PC-3 (cell line): ENCODE measurements around the gene FLT1. TPM values are rescaled to one million over a fixed set of nuclear protein-coding genes. Genes with fewer than 3 reads are reported as not detected.

ENCODE experiments used
- ATAC-seq: fragments of 200-7000 bp; cut with Tn5 transposase; 2 replicates; pipeline ENCODE4 v1.9.1; 2020; ENCODE audit warnings: mild to moderate bottlenecking, moderate library complexity
- BruUV-seq: library from RNA; stranded (reverse); fragments of 400-500 nt; replicated peaks from 2 replicates; lab custom pipeline; 2021; lab: Mats Ljungman, UMichigan
- CTCF ChIA-PET: fragments of 300-600 bp; sonication (Branson Sonifier 250); formaldehyde crosslinking; loops from one replicate; lab custom pipeline; 2022; ENCODE audit warnings: antibody characterized with exemption; lab: Charles Lee
- POLR2A ChIA-PET: fragments of 300-600 bp; sonication (Branson Sonifier 250); formaldehyde crosslinking; loops from one replicate; lab custom pipeline; 2022; ENCODE audit warnings: antibody characterized with exemption; ENCODE audit not compliant: unreplicated experiment; lab: Charles Lee
- DNase-seq: peaks from one replicate; pipeline ENCODE4 v3.0.0-alpha.2; 2015
- H2AFZ ChIP-seq: fragments of 300-600 bp; sonication (generic); 2 replicates; pipeline ENCODE4 v1.6.0; 2016; ENCODE audit warnings: antibody characterized with exemption, low read length
- H3F3A ChIP-seq: fragments of 300-600 bp; sonication (generic); one replicate; pipeline ENCODE4 v1.6.0; 2017; ENCODE audit warnings: antibody characterized with exemption, low read length, control low read depth, mild to moderate bottlenecking; ENCODE audit not compliant: unreplicated experiment
- H3K27ac ChIP-seq: fragments of 300-600 bp; sonication (generic); 2 replicates; pipeline ENCODE4 v1.5.1; 2016; ENCODE audit warnings: mild to moderate bottlenecking, low read length
- H3K27me3 ChIP-seq: fragments of 300-600 bp; sonication (generic); 2 replicates; pipeline ENCODE4 v1.6.1; 2016; ENCODE audit warnings: low read length, mixed read lengths
- H3K36me3 ChIP-seq: fragments of 300-600 bp; sonication (generic); 2 replicates; pipeline ENCODE4 v1.6.1; 2016; ENCODE audit warnings: low read depth, mixed run types, low read length, mixed read lengths
- H3K4me1 ChIP-seq: fragments of 300-600 bp; sonication (generic); 2 replicates; pipeline ENCODE4 v1.5.1; 2016; ENCODE audit warnings: low read length; ENCODE audit not compliant: insufficient read depth
- H3K4me2 ChIP-seq: fragments of 300-600 bp; sonication (generic); 2 replicates; pipeline ENCODE4 v1.6.0; 2016; ENCODE audit warnings: low read length
- H3K4me3 ChIP-seq: fragments of 300-600 bp; sonication (generic); 2 replicates; pipeline ENCODE4 v1.5.1; 2016; ENCODE audit warnings: mild to moderate bottlenecking, low read length, mixed read lengths
- H3K79me2 ChIP-seq: fragments of 300-600 bp; sonication (generic); 2 replicates; pipeline ENCODE4 v1.6.1; 2017; ENCODE audit warnings: low read length, mixed read lengths
- H3K9ac ChIP-seq: fragments of 300-600 bp; sonication (generic); 2 replicates; pipeline ENCODE4 v1.6.0; 2016; ENCODE audit warnings: mild to moderate bottlenecking, low read length
- H3K9me2 ChIP-seq: fragments of 300-600 bp; sonication (generic); replicated peaks from 2 replicates; pipeline ENCODE4 v1.6.1; 2016; ENCODE audit warnings: mixed run types, low read length, mixed read lengths
- H3K9me3 ChIP-seq: fragments of 300-600 bp; sonication (generic); 2 replicates; pipeline ENCODE4 v1.6.1; 2016; ENCODE audit warnings: low read length, mixed read lengths
- H4K20me1 ChIP-seq: fragments of 300-600 bp; sonication (generic); 2 replicates; pipeline ENCODE4 v1.6.1; 2016; ENCODE audit warnings: low read length, mixed read lengths
- EZH2 ChIP-seq: fragments of 300-600 bp; sonication (generic); IDR thresholded peaks from one replicate; pipeline ENCODE4 v1.6.1; 2017; ENCODE audit warnings: antibody characterized with exemption, mild to moderate bottlenecking, low read length; ENCODE audit not compliant: unreplicated experiment
- EZH2phosphoT487 ChIP-seq: fragments of 300-600 bp; sonication (generic); IDR thresholded peaks from 2 replicates; pipeline ENCODE4 v1.6.1; 2018; ENCODE audit warnings: mild to moderate bottlenecking, antibody characterized with exemption, low read length, borderline replicate concordance
- intact Hi-C: fragments of 100-400 bp; cut with micrococcal nuclease; formaldehyde crosslinking; loops from 2 replicates; pipeline ENCODE4 v1.9.0; 2023
- total RNA-seq: library from RNA; depleted of rRNA; stranded (reverse); fragments of >200 nt; gene quantifications from 2 replicates; pipeline ENCODE4 v1.2.3, GENCODE V29; 2014
- TF ChIP-seq, protein P1 (sequence below): fragments of 300-600 bp; sonication (generic); conservative IDR thresholded peaks from 2 replicates; pipeline ENCODE4 v1.5.1; 2017; ENCODE audit warnings: antibody characterized with exemption, low read depth, mild to moderate bottlenecking, low read length

FLT1 gene
- total RNA-seq, 1 experiment from 2014 or later, result 1.2 TPM

DNA sequence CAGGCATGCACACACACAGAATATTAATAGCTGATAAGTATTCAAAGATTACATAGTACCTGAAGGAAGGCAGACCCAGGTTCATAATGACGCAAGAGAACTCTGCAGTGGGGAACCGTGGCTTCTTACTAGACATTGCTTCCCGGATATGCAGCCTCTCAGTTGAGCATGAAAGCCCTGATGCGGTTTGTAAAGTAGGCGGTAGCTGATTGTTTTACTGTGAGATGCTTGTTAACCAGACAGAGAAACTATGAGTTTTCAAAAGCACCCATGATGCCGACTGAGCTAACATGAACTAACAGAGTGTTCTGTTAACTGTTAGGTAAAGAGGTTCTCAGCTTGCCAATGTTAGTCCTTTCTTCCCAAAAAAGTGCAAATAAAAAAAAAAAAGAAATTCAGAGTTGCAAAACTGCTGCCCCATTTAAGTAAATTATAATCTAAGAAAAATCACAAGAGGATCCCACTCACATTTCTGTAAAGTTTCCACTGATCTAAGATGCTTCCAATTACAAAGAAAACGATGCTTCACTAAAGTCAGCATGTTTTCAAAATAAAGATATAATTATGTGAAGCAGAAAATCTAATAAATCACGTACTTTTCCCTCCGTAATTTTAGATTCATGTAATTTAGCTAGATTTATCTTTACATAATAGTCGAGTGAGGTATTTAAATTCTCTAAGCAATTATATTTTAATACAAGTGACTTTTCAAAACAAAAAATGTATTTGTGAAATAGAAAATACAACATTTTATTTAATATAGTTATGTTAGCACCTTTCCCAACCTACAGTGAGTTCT, 2.2 kb downstream of the FLT1 start:
- intact Hi-C loops, result no loop called here

DNA sequence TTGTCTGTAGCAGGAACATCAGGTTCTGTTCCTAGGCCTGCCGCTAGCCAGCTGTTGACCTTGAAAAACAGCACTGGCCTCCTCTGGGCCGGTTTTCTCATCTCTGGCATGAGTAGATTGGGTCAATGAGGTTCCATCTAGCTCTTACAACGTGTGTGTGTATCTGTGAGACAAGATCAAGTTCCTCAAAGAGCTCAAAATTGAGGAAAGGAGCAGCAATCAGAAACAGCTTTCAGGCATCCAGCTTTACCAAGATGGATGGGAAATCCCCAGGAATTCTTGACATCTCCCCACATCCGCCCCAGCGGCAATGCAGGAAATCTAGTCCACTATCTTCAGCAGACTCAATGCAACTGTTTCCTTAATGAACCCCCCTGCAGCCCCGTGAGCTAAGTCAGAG, 4.9 kb downstream of the FLT1 start:
- Histone ChIP-seq H3K27me3 (peaks cover 64% of the 10 kb centered on the region), H3K9ac (no peak overlapping the region), H3K27ac (no peak overlapping the region), H3K9me3 (no peaks in the 10 kb centered on the region), H3K4me3 (no peak overlapping the region), H3K79me2 (no peaks in the 10 kb centered on the region), H3K4me1 (no peaks in the 10 kb centered on the region), H3K4me2 (no peak overlapping the region), H2AFZ (no peak overlapping the region), H3K36me3 (no peaks in the 10 kb centered on the region), H4K20me1 (no peaks in the 10 kb centered on the region), H3F3A (no peaks in the 10 kb centered on the region), H3K9me2 (no peaks in the 10 kb centered on the region)
- intact Hi-C loops, result no loop called here
- TF ChIP-seq EZH2 (no peak), EZH2phosphoT487 (no peak)
- TF ChIP-seq, protein P1, sequence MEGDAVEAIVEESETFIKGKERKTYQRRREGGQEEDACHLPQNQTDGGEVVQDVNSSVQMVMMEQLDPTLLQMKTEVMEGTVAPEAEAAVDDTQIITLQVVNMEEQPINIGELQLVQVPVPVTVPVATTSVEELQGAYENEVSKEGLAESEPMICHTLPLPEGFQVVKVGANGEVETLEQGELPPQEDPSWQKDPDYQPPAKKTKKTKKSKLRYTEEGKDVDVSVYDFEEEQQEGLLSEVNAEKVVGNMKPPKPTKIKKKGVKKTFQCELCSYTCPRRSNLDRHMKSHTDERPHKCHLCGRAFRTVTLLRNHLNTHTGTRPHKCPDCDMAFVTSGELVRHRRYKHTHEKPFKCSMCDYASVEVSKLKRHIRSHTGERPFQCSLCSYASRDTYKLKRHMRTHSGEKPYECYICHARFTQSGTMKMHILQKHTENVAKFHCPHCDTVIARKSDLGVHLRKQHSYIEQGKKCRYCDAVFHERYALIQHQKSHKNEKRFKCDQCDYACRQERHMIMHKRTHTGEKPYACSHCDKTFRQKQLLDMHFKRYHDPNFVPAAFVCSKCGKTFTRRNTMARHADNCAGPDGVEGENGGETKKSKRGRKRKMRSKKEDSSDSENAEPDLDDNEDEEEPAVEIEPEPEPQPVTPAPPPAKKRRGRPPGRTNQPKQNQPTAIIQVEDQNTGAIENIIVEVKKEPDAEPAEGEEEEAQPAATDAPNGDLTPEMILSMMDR, result no peak
- ATAC-seq, result no peak
- POLR2A ChIA-PET, result no interaction called here
- DNase-seq, result no peak
- no TSS peak for BruUV-seq
- CTCF ChIA-PET, result no interaction called here

More for the DNA sequence above, 2.2 kb downstream of the FLT1 start:
- ATAC-seq (no peak), DNase-seq (no peak)
- H3K4me1 ChIP-seq, result no peaks in the 10 kb centered on the region
- H4K20me1 ChIP-seq, result no peaks in the 10 kb centered on the region
- no peak overlapping the region for H3K27ac ChIP-seq
- H3K9me2 ChIP-seq, result no peaks in the 10 kb centered on the region
- no peaks in the 10 kb centered on the region for H3K79me2 ChIP-seq
- no peak overlapping the region for H3K4me2 ChIP-seq
- H3K27me3 ChIP-seq, result peaks cover 91% of the 10 kb centered on the region
- no peak overlapping the region for H2AFZ ChIP-seq
- no peaks in the 10 kb centered on the region for H3K9me3 ChIP-seq
- no peak overlapping the region for H3K4me3 ChIP-seq
- BruUV-seq, result no TSS peak
- no peak overlapping the region for H3K9ac ChIP-seq
- POLR2A ChIA-PET, result interaction anchor here (0.5 kb wide), 1 partner anchor 432 kb away, joined by 5 read pairs; no protein-coding TSS in a partner anchor
- H3F3A ChIP-seq, result no peaks in the 10 kb centered on the region
- no peaks in the 10 kb centered on the region for H3K36me3 ChIP-seq
- no peak for TF ChIP-seq EZH2
- TF ChIP-seq, protein P1, result no peak
- no peak for TF ChIP-seq EZH2phosphoT487
- CTCF ChIA-PET, result no interaction called here

DNA sequence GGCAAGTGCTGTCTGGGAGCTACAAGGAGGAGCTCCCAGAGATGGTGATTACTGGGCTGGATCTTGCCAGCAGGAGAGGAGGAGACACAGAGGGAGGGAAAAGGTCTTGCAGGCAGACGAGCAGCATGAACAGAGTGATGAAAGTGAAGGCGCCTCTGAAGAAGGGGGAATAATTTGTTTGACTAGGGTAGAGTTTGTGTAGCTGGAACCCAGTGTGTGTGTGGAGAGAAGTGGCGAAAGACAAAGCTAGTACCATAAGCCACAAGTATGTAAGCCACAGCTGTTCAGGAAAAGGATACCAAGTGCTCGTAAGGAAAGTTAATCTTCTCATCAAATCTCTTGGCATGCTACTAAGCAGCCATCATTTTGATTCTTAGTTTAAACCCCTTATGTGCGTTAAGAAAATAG, 5.4 kb downstream of the FLT1 start:
- Histone ChIP-seq H3F3A (no peaks in the 10 kb centered on the region), H3K9me3 (no peaks in the 10 kb centered on the region), H4K20me1 (no peaks in the 10 kb centered on the region), H3K9ac (no peak overlapping the region), H2AFZ (no peak overlapping the region), H3K27me3 (peaks cover 60% of the 10 kb centered on the region), H3K9me2 (no peaks in the 10 kb centered on the region), H3K4me2 (no peak overlapping the region), H3K4me1 (no peaks in the 10 kb centered on the region), H3K79me2 (no peaks in the 10 kb centered on the region), H3K27ac (no peak overlapping the region), H3K4me3 (no peak overlapping the region), H3K36me3 (no peaks in the 10 kb centered on the region)
- CTCF ChIA-PET, result no interaction called here
- POLR2A ChIA-PET, result no interaction called here
- TF ChIP-seq EZH2, result no peak
- TF ChIP-seq EZH2phosphoT487, result no peak
- TF ChIP-seq, protein P1, result no peak
- intact Hi-C loops, result no loop called here
- BruUV-seq, result no TSS peak
- DNase-seq, result no peak
- no peak for ATAC-seq
